Measurements from ENCODE around the gene SYNDIG1.

The SYNDIG1 gene

GRCh38 chr20:24452498-24453127, 16.8 kb upstream of the SYNDIG1 start:
- peaks cover 8 to 12% of the 10 kb centered on the region in 2 donors for H3K27me3 Mint-ChIP-seq
- no peak overlapping the region for H3K4me3 Mint-ChIP-seq
- ATAC-seq (replicated peaks) (no peak), DNase-seq (no peak)
- no peaks in the 10 kb centered on the region for H3K36me3 Mint-ChIP-seq
- H3K27ac Mint-ChIP-seq = no peak overlapping the region
- H3K9me3 Mint-ChIP-seq = no peaks in the 10 kb centered on the region
- H3K4me1 Mint-ChIP-seq = no peaks in the 10 kb centered on the region

DNA sequence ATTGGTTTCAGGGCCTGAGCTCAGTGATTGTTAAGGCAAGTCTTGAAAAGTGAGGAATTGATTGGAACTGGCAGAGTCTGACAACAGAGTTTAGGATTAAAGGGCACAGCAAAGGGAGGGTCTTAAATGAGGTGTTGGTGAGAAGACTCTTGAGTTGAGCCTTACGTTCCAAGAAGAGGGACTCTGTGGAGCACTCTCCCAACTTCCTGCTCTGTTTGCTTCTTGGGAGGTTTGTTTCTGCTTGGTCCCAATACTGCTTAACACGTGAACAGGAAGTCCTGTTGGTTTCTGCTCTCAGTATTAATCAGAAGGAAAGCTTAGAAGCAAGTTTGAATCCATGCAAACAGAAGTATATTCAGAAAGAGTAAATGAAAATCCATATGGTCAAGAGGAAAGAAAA, 15.6 kb upstream of the SYNDIG1 start:
- ATAC-seq (replicated peaks) = no peak
- Mint-ChIP-seq H3K36me3 (no peaks in the 10 kb centered on the region), H3K4me1 (no peaks in the 10 kb centered on the region), H3K4me3 (no peak overlapping the region), H3K9me3 (no peaks in the 10 kb centered on the region), H3K27ac (no peak overlapping the region), H3K27me3 (peaks cover 8 to 12% of the 10 kb centered on the region in 2 donors)
- no peak for DNase-seq

DNA sequence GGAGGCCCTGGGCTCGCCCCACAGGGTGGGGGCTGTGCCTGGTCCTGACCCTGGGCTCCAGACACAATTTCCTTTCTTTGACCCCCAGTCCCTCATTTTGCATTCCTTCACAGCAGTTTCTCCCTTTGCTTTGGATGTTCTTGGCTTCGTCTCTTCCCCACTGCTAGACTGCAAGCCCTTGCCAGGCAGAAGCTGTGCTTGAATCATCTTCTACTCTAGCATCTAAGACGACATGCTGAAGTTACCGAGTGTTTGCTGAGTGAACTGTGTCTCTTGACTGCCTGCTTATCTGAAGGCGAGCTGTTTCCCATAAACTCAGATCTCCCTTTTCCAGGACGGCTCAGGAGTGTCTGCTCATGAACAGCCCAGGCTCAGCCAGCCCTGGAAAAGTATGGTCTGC, 14.3 kb upstream of the SYNDIG1 start:
- H3K27ac Mint-ChIP-seq = no peak overlapping the region
- no peak for DNase-seq
- H3K4me1 Mint-ChIP-seq = no peaks in the 10 kb centered on the region
- H3K27me3 Mint-ChIP-seq = peaks cover 8 to 12% of the 10 kb centered on the region in 2 donors
- H3K36me3 Mint-ChIP-seq = no peaks in the 10 kb centered on the region
- H3K4me3 Mint-ChIP-seq = no peak overlapping the region
- H3K9me3 Mint-ChIP-seq = no peaks in the 10 kb centered on the region
- ATAC-seq (replicated peaks) = no peak

DNA sequence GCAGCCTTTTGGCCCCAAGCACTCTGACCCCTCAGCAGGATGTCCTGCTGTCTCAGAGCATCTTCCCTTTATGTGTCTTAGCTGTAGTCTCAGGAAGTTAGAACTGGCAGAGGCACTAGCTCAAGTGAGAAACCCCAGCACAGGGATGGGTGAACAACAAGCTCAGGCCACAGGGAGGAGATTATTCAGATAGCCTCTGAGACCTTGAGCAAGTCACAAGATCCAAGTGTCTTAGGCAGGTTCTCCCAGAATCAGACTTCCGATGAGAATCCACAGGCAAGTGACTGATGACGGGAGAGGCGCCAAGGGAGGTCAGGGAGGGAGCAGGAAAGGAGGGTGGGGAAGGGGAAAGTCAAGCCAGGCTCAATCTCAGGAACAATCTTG, 13.0 kb upstream of the SYNDIG1 start:
- H3K36me3 Mint-ChIP-seq = no peaks in the 10 kb centered on the region
- H3K9me3 Mint-ChIP-seq = no peaks in the 10 kb centered on the region
- no peak for DNase-seq
- no peaks in the 10 kb centered on the region for H3K4me1 Mint-ChIP-seq
- ATAC-seq (replicated peaks) = no peak
- no peak overlapping the region for H3K4me3 Mint-ChIP-seq
- no peak overlapping the region for H3K27ac Mint-ChIP-seq
- peaks cover 7 to 12% of the 10 kb centered on the region in 2 donors for H3K27me3 Mint-ChIP-seq

DNA sequence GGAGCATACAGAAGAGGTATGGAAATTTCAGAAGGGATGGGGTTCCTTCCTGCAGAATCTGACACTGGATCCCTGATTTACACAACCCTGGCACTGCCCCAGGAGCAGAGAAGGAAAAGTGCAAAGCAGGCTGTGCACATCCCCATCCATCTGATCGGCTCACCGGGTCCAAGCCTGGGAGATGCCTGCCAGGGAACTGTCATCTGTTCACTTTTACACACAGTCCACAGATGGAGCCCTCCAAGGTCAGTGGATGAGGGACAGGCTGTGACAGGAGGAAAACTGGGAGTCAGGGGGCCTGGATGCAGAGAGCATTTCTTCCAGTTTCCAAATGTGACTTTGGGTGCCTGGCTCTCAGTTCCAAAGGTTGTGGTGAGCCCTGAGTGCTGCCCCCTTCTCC, 11.0 kb upstream of the SYNDIG1 start:
- Mint-ChIP-seq H3K27ac (no peak overlapping the region), H3K27me3 (peaks cover 0 to 7% of the 10 kb centered on the region in 2 donors), H3K36me3 (no peaks in the 10 kb centered on the region), H3K4me3 (no peak overlapping the region), H3K4me1 (no peaks in the 10 kb centered on the region), H3K9me3 (no peaks in the 10 kb centered on the region)
- ATAC-seq (replicated peaks) = no peak
- DNase-seq = no peak

GRCh38 chr20:24459733-24460132, 9.7 kb upstream of the SYNDIG1 start:
- H3K27me3 Mint-ChIP-seq = peaks cover 2 to 10% of the 10 kb centered on the region in 2 donors
- no peak overlapping the region for H3K4me3 Mint-ChIP-seq
- ATAC-seq (replicated peaks) (no peak), DNase-seq (no peak)
- no peak overlapping the region for H3K27ac Mint-ChIP-seq
- no peaks in the 10 kb centered on the region for H3K4me1 Mint-ChIP-seq
- H3K36me3 Mint-ChIP-seq = no peaks in the 10 kb centered on the region
- no peaks in the 10 kb centered on the region for H3K9me3 Mint-ChIP-seq

GRCh38 chr20:24460712-24461111, 8.7 kb upstream of the SYNDIG1 start:
- H3K27me3 Mint-ChIP-seq = peaks cover 9 to 17% of the 10 kb centered on the region in 2 donors
- H3K36me3 Mint-ChIP-seq = no peaks in the 10 kb centered on the region
- no peaks in the 10 kb centered on the region for H3K9me3 Mint-ChIP-seq
- DNase-seq (no peak), ATAC-seq (replicated peaks) (no peak)
- no peak overlapping the region for H3K4me3 Mint-ChIP-seq
- no peak overlapping the region for H3K27ac Mint-ChIP-seq
- H3K4me1 Mint-ChIP-seq = no peaks in the 10 kb centered on the region

GRCh38 chr20:24461848-24462247, 7.6 kb upstream of the SYNDIG1 start:
- peak in 1 of 2 donors; percentile 23 for ATAC-seq (replicated peaks)
- H3K9me3 Mint-ChIP-seq = no peaks in the 10 kb centered on the region
- no peak for DNase-seq
- H3K27ac Mint-ChIP-seq = no peak overlapping the region
- H3K36me3 Mint-ChIP-seq = no peaks in the 10 kb centered on the region
- H3K27me3 Mint-ChIP-seq = peaks cover 9 to 17% of the 10 kb centered on the region in 2 donors
- no peak overlapping the region for H3K4me3 Mint-ChIP-seq
- H3K4me1 Mint-ChIP-seq = no peaks in the 10 kb centered on the region

DNA sequence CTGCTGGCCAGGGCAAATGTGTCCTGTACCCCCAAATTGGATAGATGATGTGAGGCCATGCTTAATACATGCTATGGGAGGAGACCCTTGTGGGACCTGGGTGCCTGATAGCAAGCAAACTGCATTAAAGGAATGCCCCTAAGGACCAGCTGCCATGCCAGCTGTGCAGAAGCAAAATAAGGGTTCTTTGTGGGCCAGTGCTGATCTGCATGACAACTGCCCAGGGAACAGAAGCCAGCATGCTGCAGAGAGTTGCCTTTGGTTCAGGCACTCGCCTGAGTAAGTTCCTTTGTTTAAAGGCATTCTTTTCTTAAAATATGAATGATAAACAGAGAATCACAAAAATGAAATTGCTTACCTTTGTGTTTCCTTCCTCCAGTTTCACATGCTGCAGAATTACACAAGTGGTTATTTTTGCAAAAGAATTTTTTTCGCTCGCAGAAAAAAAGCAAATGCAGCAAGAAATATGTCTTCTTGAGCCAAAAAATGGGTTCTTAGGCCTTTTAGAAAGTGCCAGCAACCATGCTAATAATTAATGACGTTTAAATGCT, 6.9 kb upstream of the SYNDIG1 start:
- no peaks in the 10 kb centered on the region for H3K4me1 Mint-ChIP-seq
- DNase-seq = no peak
- ATAC-seq (replicated peaks) = no peak
- H3K27me3 Mint-ChIP-seq = peaks cover 16 to 24% of the 10 kb centered on the region in 2 donors
- H3K9me3 Mint-ChIP-seq = no peaks in the 10 kb centered on the region
- H3K4me3 Mint-ChIP-seq = no peak overlapping the region
- H3K36me3 Mint-ChIP-seq = no peaks in the 10 kb centered on the region
- H3K27ac Mint-ChIP-seq = no peak overlapping the region

GRCh38 chr20:24465159-24465558, 4.3 kb upstream of the SYNDIG1 start:
- no peaks in the 10 kb centered on the region for H3K9me3 Mint-ChIP-seq
- no peak overlapping the region for H3K4me3 Mint-ChIP-seq
- H3K36me3 Mint-ChIP-seq = no peaks in the 10 kb centered on the region
- DNase-seq = no peak
- peaks cover 0 to 4% of the 10 kb centered on the region in 2 donors for H3K4me1 Mint-ChIP-seq
- no peak for ATAC-seq (replicated peaks)
- peaks cover 31 to 44% of the 10 kb centered on the region in 2 donors for H3K27me3 Mint-ChIP-seq
- H3K27ac Mint-ChIP-seq = no peak overlapping the region

DNA sequence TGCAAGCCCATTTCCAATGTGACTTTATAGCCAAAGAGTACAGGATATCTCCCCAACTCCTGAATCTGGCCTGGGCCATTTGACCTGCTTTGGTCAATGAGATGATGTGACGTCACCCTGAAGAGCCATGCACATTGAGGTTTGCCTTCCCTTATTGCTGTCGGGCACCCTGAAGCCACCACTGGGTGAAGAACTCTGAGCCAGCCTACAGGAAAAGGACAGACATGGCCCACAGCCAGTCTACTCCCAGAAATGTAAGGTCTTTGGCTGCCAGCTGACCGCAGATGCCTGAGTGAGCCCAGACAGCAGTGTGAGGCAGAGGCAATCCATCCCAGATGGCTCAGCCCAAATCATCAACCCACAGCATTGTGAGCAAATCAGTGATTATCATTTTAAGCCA, 3.7 kb upstream of the SYNDIG1 start:
- H3K27ac Mint-ChIP-seq = no peak overlapping the region
- no peak overlapping the region for H3K4me3 Mint-ChIP-seq
- peaks cover 33 to 50% of the 10 kb centered on the region in 2 donors for H3K27me3 Mint-ChIP-seq
- peaks cover 0 to 5% of the 10 kb centered on the region in 2 donors for H3K4me1 Mint-ChIP-seq
- no peaks in the 10 kb centered on the region for H3K36me3 Mint-ChIP-seq
- no peak for ATAC-seq (replicated peaks)
- no peak for DNase-seq
- H3K9me3 Mint-ChIP-seq = no peaks in the 10 kb centered on the region

DNA sequence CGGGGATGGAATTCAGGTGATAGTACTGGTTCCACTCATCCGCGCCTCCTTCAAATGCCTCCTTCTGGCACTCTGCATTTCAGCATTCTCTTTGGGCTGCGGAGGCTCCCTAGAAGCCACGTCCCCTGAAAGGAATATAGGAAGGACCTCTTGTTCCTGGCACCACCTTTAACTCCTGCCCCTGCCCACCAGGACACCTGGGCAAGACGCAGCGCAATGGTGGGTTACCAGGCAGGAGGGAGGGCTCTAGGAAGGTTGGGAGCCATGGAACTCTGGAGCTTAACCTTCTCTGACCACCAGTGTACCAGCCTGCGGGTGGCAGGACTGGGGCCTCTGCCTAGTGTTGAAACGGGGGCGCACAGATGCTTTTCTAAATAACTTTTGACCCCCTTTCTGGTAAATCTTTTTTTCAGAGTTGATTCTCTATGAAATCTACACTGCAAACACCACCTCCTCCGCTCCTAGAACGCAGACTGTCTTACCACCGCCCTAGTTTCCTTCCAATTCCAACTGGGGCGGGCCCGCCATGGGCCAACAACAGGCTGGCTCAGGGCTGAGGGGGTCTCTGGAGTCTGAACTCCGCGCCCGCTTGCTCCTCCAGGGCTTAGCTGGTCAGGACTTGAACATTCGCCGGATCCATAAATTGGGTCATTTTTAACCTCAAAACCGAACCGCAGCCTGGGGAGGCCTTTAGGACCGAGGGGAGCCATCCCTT, 871 bp upstream of the SYNDIG1 start:
- H3K4me3 Mint-ChIP-seq = no peak overlapping the region
- peaks cover 55 to 69% of the 10 kb centered on the region in 2 donors for H3K27me3 Mint-ChIP-seq
- DNase-seq = no peak
- ATAC-seq (replicated peaks) = no peak
- H3K4me1 Mint-ChIP-seq = peaks cover 0 to 8% of the 10 kb centered on the region in 2 donors
- no peaks in the 10 kb centered on the region for H3K36me3 Mint-ChIP-seq
- H3K27ac Mint-ChIP-seq = no peak overlapping the region
- no peaks in the 10 kb centered on the region for H3K9me3 Mint-ChIP-seq

DNA sequence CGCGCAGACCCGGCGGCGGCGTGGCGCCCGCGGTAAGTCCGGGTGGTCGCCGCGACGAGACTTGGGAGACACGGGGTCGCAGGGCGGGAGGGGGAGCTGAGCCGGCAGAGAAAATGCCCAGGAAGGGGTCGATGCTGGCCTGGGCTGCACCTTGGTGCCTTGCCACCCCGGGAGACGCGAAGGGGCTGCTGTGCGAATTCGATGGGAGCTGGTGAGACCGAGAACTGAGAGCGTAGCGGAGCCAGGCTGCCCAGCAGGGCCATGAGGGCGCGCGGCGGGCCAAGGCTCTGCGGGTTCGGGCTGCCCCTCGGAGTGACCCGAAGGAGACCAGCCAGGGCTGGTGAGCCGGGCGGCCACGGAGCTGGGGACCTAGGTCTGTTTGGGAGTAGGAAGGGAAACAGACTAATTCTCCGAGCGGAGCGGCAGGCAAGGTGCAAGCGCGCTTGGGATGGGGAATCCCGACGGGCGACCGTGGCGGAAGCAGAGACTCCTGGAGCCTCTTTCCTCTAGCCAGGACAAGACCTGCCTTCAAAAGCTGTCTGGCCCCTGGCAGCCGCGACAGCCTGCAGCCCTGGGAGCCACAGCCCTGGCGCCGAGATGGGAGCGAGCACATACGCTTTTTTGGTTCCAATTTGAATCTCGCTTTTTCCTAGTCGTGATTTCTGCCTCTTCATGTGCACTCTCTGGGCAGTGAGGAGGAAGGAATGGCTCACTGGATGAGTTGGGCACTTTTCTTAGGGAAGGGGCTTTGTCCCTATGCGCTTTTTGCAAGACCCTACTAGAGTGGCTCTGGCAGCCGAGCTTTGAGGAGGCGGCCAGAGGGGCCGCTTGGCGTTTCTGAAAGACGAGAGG, 691 bp downstream of the SYNDIG1 start:
- ATAC-seq (replicated peaks) (peak in 1 of 2 donors; percentile 5), DNase-seq (no peak)
- Mint-ChIP-seq H3K4me3 (peak overlapping the region in 1 of 2 donors; percentile 4), H3K27ac (no peak overlapping the region), H3K9me3 (no peaks in the 10 kb centered on the region), H3K4me1 (peaks cover 0 to 8% of the 10 kb centered on the region in 2 donors), H3K27me3 (peaks cover 59 to 71% of the 10 kb centered on the region in 2 donors), H3K36me3 (no peaks in the 10 kb centered on the region)

GRCh38 chr20:24470746-24471582, 1.5 kb downstream of the SYNDIG1 start:
- Mint-ChIP-seq H3K4me1 (peaks cover 0 to 8% of the 10 kb centered on the region in 2 donors), H3K9me3 (no peaks in the 10 kb centered on the region), H3K27me3 (peaks cover 58 to 68% of the 10 kb centered on the region in 2 donors), H3K4me3 (no peak overlapping the region), H3K27ac (no peak overlapping the region), H3K36me3 (no peaks in the 10 kb centered on the region)
- ATAC-seq (replicated peaks) (no peak), DNase-seq (no peak)
